Kidney (tissue), 14 donors: ENCODE results near the gene MBD3L3. TPM values are rescaled to one million over a fixed set of nuclear protein-coding genes. Genes with fewer than 3 reads are reported as not detected.

Experiments used
- DNase-seq, 5 donors: peaks; one replicate each; pipeline ENCODE4 v3.0.0-alpha.2; 2013 to 2020
- FAIRE-seq: peaks from 2 replicates; lab custom pipeline; 2012; peaks lifted over from hg19 to GRCh38; lab: Jason Lieb, UNC
- H3K27ac ChIP-seq, 2 donors: one replicate each; pipeline ENCODE4 v1.7.0; 2013; ENCODE audit warnings: low read depth in 2 of 2, low read length in 2 of 2, inconsistent platforms in 1 of 2
- H3K27me3 ChIP-seq: one replicate; pipeline ENCODE4 v1.7.1; 2013; ENCODE audit warnings: low read length, inconsistent platforms; ENCODE audit not compliant: control insufficient read depth, insufficient read depth
- H3K36me3 ChIP-seq, 3 donors: one replicate each; pipeline versions ENCODE4 v1.7.0 to v1.7.1; 2013; ENCODE audit warnings: low read length in 3 of 3, control low read depth in 1 of 3, inconsistent platforms in 1 of 3; ENCODE audit not compliant: insufficient read depth in 3 of 3, control insufficient read depth in 2 of 3
- H3K4me1 ChIP-seq, 3 donors: one replicate each; pipeline versions ENCODE4 v1.7.0 to v1.7.1; 2013; ENCODE audit warnings: low read length in 3 of 3, inconsistent platforms in 1 of 3, low read depth in 1 of 3; ENCODE audit not compliant: control insufficient read depth in 2 of 3, insufficient read depth in 2 of 3
- H3K4me3 ChIP-seq, 3 donors: one replicate each; pipeline versions ENCODE4 v1.7.0 to v1.8.1; 2013; ENCODE audit warnings: low read length in 3 of 3, control low read depth in 1 of 3, inconsistent platforms in 1 of 3
- H3K9ac ChIP-seq, 3 donors: one replicate each; pipeline versions ENCODE4 v1.7.0 to v1.7.1; 2013; ENCODE audit warnings: low read length in 3 of 3, control low read depth in 1 of 3, inconsistent platforms in 1 of 3
- H3K9me3 ChIP-seq, 3 donors: one replicate each; pipeline versions ENCODE4 v1.7.0 to v1.7.1; 2013; ENCODE audit warnings: low read length in 3 of 3, control low read depth in 1 of 3, inconsistent platforms in 1 of 3; ENCODE audit not compliant: control insufficient read depth in 2 of 3, insufficient read depth in 1 of 3
- CTCF ChIP-seq: IDR thresholded peaks from 3 replicates; pipeline ENCODE4 v1.5.1; 2012; ENCODE audit warnings: mild to moderate bottlenecking, moderate library complexity, borderline replicate concordance; ENCODE audit not compliant: insufficient read depth; ENCODE audit errors: extremely low read depth
- intact Hi-C: fragments of 100-400 bp; cut with DNase I; formaldehyde crosslinking; loops from one replicate; pipeline ENCODE4 v1.11.1; 2022
- polyA plus RNA-seq: library from polyadenylated mRNA; stranded (reverse); fragments of 350-450 nt; fragmentation: Illumina TruSeq; extraction: RNeasy Lipid Tissue Mini Kit (QIAGEN cat#74804); gene quantifications from one replicate; pipeline ENCODE4 v1.2.3, GENCODE V29; 2014; ENCODE audit warnings: low read depth, low replicate concordance; ENCODE audit not compliant: insufficient read depth
- total RNA-seq: library from RNA; stranded (reverse); fragmentation: NEBNext Ultra II Directional; extraction: Animal tissue kit (Norgen Biotek cat#: 25700); gene quantifications from one replicate; pipeline ENCODE4 v1.2.1, GENCODE V29; 2021
- donor health status: control.
- donor health status: control.
- donor health status: control.
- donor health status: control.
- donor health status: control.
- donor health status: DM: yes; HTN: yes; CAD: no.
- donor health status: Normal renal cell carcinoma (clear cell type).

The MBD3L3 gene
- total and polyA plus RNA-seq, 2 donors from 2014 or later, result not detected

GRCh38 chr19:7010722-7011593 lies 47.5 kb downstream of the MBD3L3 start:
- H3K9me3 ChIP-seq, result no peaks in the 10 kb centered on the region
- DNase-seq (no peak), FAIRE-seq (no peak)
- H3K9ac ChIP-seq, result no peak overlapping the region
- H3K36me3 ChIP-seq, result no peaks in the 10 kb centered on the region
- no peak for TF ChIP-seq CTCF
- H3K4me3 ChIP-seq, result no peak overlapping the region
- no peak overlapping the region for H3K27ac ChIP-seq
- H3K4me1 ChIP-seq, result no peaks in the 10 kb centered on the region
- intact Hi-C loops, result no loop called here
- H3K27me3 ChIP-seq, result no peaks in the 10 kb centered on the region

- DNase-seq (no peak), FAIRE-seq (no peak)
- H3K36me3 ChIP-seq, result no peaks in the 10 kb centered on the region
- H3K27ac ChIP-seq, result no peak overlapping the region
- no peaks in the 10 kb centered on the region for H3K9me3 ChIP-seq
- no peaks in the 10 kb centered on the region for H3K27me3 ChIP-seq
- H3K9ac ChIP-seq, result no peak overlapping the region
- no peak overlapping the region for H3K4me3 ChIP-seq
- no peaks in the 10 kb centered on the region for H3K4me1 ChIP-seq
- TF ChIP-seq CTCF, result no peak
- intact Hi-C loops, result no loop called here
Measured at GRCh38 chr19:7007859-7008258, 50.6 kb downstream of the MBD3L3 start.

Other genes with a start within 250 kb of the MBD3L3 start
- 1.3 TPM for gene ADGRE1, start 171.1 kb downstream of the MBD3L3 start, total RNA-seq
- gene ADGRE1, start 171.1 kb downstream of the MBD3L3 start, polyA plus RNA-seq, result 0.19 TPM
- gene MBD3L2B, start 37.2 kb downstream of the MBD3L3 start, total RNA-seq, result not detected
- not detected for gene MBD3L2B, start 37.2 kb downstream of the MBD3L3 start, polyA plus RNA-seq
- gene MBD3L5, start 28.1 kb downstream of the MBD3L3 start, total RNA-seq, result not detected
- not detected for gene MBD3L5, start 28.1 kb downstream of the MBD3L3 start, polyA plus RNA-seq
- gene MBD3L4, start 18.5 kb downstream of the MBD3L3 start, total RNA-seq, result not detected
- not detected for gene MBD3L4, start 18.5 kb downstream of the MBD3L3 start, polyA plus RNA-seq
- gene MBD3L2, start 9.4 kb downstream of the MBD3L3 start, total RNA-seq, result not detected
- not detected for gene MBD3L2, start 9.4 kb downstream of the MBD3L3 start, polyA plus RNA-seq
- gene ZNF557, start 11.0 kb upstream of the MBD3L3 start, total RNA-seq, result 13.2 TPM
- gene ZNF557, start 11.0 kb upstream of the MBD3L3 start, polyA plus RNA-seq, result 1.3 TPM
- 50.4 TPM for gene INSR, start 235.7 kb upstream of the MBD3L3 start, total RNA-seq
- 15.5 TPM for gene INSR, start 235.7 kb upstream of the MBD3L3 start, polyA plus RNA-seq